ENCODE data around the gene MED12L.

MED12L gene

GRCh38 chr3:151091685-151092345 lies 6.4 kb downstream of the MED12L start:
- DNase-seq = peak; percentile 58

GRCh38 chr3:151093148-151093547 lies 7.7 kb downstream of the MED12L start:
- DNase-seq = no peak

DNA sequence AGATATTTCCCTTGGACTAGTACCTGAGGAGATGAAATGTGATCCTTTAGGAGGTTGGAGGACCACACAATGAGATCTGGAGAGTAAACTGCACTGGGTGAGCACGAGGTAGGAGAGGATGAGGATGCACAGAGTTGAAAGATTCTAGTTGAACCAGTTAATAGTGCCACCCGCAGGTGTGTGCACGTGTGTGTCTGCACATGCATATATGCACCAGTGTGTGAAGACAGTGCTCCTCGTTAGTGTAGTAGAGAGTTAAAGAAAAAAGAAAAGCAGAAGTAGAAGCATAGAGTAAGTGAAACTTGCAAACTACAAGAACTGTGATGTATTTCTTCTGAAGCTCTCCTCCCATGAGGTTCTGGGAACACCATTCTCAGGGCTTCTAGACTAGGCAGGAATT lies 8.4 kb downstream of the MED12L start:
- peak; percentile 14 for DNase-seq

GRCh38 chr3:151096716-151097115 lies 11.3 kb downstream of the MED12L start:
- DNase-seq = no peak

- no peak for DNase-seq
Measured at GRCh38 chr3:151100076-151100475, 14.6 kb downstream of the MED12L start.

DNA sequence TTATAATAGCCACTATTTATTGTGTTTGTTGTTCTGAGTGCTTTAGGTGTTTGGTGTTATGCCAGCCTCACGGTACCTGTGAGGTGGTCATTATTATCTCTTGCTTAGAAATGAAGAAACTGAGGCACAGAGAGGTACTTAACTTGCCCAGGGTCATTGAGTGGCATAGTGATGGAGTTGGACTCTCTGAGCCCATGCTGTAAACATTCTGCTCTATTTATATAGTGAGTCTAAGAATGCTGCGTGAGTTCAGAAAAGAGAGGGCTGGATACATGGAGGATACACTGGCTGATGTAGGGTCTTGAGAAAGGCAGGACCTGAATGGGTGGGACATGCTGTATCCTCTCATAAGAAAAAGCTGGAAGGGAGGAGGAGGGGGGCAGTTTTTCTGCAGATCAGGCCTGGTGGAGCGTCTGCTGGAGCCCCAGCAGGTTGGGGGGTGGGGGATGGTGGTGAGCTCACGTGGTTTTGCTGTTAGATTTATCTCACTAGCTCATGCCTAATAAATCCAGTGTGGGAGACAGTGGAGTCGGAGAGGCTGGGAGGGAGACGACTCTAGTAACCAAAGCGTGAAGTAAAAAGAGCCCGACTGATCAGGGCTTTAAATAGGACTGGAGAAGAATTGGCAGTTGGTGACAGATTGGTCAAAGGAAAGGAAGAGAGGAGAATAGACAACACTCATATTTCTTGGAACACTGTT lies 16.0 kb downstream of the MED12L start:
- DNase-seq = peak; percentile 25

DNA sequence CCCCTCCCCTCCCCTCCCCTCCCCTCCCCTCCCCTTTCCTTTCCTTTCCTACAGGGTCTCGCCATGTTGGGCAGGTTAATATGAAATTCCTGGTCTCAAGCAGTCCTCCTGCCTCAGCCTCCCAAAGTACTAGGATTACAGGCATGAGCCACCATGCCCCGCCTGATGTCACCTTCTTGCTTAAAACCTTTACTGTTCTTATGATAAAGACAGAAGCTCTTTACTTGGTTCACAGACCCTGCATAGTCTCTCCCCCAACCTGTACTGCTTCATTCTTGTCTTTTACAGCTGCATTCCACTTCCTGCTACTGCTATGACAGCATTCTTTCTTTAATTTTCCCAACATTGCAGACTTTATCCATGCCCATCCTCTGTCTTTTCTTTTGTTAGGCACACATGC lies 20.8 kb downstream of the MED12L start:
- no peak for DNase-seq

DNA sequence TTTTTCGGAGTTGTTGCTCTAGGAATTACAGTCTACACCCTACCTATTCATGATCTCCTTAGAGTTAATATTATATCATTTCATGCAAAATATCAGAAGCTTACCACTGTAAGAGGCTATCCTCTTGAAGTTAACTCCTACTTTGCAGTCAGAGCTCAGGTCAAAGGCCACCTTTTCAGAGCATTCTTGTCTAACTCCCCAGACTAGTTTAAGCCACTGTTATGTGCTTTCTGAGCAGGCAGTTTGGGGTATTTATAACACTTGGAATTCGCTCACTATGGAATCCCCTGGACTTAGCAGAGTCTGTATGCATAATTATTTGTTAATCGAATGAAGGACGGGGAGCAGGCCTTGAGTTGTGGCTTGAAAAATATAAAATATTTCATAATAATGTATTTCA lies 21.7 kb downstream of the MED12L start:
- no peak for DNase-seq

GRCh38 chr3:151107701-151108100 lies 22.2 kb downstream of the MED12L start:
- no peak for DNase-seq

DNA sequence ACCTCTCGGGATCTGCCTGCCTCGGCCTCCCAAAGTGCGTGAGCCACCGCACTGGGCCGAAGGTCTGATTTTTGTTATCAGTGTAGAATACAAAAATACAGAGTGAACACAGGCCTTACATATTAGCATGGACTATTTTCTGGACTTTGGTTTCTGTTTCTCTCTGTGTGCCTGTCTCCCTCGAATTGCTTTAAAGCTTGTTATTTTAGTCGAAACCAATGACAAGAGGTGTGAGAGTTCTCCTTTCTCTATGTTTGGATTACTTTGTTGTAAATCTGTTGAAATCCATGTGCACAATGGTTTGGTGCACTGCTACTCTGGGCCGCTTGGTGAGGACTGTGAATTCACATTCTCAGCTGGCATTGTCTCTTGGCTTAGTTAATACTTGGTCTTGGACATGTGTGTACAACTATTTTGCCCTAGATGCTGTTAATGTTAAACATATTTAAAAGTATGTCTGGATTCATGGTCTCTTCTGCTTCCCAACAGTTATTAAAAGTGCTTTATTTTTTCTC lies 23.9 kb downstream of the MED12L start:
- DNase-seq = no peak

GRCh38 chr3:151112731-151113130 lies 27.3 kb downstream of the MED12L start:
- no peak for DNase-seq

DNA sequence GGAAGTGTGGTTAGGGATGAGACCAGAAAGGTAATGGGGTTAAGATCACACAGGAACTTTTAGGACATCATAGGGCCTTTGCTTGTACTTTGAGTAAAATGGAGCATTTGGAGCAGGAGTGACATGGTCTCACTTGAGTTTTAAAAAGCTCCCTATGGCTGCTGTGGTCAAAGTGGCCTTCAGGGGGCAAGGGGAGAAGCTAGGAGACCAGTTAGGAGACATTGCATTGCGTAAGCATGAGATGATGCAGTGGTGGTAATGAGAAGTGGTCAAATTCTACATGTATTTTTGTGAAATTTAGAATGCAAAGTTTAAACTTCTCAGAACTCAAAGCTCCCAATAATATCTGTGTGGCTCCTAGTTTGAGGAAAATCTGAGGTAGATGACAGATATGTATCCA lies 27.9 kb downstream of the MED12L start:
- no peak for DNase-seq

DNA sequence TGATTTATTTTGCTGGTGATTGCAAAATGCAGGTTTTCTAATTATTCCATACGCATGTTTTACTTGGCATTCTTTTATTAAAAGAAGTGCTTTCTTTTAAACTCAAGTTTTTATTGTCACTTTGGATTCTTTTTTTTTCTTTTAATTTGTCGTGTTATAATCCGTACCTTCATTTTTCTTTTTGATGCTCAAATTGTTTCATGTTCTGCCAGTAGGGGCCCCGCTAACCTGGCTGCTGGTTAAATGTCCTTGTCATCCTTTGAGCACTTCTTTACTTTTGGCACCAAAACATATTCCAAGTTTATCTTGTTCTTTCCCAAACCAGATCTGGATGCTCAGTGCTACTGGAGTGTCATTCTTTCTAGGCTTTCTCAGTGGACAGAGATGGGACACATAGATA lies 31.6 kb downstream of the MED12L start:
- DNase-seq = no peak

DNA sequence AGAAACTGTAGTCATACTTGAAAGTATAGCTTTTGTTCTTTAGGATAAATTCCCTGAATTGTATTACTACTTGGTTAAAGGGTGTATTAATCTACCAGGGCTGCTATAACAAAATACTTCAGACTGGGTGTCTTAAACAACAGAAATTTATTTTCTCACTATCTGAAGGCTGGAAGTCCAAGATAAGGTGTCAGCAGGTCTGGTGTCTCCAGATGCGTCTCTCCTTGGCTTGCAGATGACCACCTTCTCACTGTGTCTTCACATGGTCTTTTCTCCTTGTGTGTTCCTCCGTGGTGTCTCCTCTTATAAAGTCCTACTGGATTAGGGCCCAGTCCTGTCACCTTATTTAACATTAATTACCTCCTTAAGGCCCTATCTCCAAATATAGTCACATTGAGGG lies 33.7 kb downstream of the MED12L start:
- no peak for DNase-seq

- DNase-seq = no peak
Measured at GRCh38 chr3:151120409-151120808, 34.9 kb downstream of the MED12L start.

DNA sequence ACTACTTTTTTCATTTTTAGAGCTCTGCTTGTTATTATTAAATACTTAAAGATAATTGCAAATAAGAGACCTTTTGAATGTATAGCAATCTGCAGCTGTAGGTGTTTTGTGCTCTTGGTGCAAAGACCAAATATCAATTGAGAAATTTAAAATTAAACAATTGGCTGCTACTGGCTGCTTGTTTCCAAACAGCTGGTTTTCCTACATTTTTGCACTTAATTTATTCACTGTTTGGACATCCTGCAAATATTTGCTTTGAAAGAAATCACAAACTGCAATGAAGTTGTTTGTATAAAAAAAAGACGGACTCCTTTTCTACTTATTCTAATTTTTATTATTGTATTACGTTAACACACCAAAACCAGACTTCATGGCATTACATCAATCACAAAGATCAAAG lies 35.6 kb downstream of the MED12L start:
- no peak for DNase-seq

DNA sequence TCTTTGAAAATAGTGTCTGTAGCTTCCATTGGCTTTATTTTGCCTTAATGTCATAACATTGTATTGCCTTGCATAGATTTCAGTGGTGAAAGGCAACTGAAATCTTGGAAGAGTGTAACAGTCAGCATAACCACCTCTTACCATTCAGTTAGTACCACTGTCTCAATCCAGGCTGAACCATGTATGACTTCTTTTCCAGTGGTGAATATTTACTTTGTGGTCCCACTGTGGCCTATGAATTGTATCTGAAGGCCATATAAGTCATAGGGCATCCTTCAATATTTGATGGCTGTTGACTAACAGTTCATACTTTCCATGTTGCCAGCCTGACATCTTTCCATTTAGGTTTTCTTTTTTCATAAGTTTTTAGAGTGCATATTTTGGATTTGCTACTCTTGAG lies 38.4 kb downstream of the MED12L start:
- no peak for DNase-seq

GRCh38 chr3:151124476-151124875 lies 39.0 kb downstream of the MED12L start:
- no peak for DNase-seq

DNA sequence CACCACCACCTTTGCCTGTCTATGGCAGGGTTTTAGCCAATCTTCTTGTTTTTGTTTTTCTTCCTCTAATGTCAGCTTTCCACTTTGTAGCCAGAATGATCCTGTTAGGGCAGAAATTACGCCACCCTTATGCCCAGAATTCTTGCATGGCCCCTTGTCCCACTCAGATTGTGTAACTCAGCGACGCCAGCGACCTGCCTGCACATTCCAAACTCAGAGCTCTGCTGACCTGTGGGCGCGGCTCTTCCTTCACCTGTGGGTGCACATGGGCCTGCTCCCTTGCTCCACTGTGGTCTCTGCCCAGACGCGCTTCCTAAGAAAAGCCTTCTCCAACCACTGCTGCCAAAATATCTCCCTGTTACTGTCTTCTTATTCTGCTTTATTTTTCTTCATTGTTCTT lies 45.0 kb downstream of the MED12L start:
- DNase-seq = no peak

GRCh38 chr3:151133175-151133574 lies 47.7 kb downstream of the MED12L start:
- no peak for DNase-seq

DNA sequence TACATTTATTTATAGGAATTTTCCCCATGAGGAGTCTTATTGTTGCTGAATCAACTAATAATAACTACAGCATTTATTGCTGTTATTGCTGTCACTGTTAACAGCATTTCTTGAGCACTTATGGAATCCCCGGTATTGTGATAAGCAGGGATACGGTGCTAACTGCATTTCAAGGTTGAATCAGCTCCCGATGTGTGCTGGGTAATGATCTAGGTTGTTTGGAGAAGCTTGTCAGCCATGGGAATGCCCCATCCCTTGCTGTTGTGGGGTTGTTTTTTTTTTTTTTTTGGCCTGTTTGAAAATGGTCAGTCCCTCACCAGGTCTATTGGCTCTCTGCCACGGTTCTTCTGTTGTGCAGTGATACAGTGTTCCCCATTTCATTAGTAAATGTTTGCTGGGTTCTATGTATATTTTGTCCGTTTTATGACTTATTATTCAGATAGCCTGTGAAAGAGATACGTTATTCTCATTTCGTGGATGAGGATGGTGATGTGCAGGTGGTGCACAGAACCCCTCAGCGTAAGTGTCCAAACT lies 48.5 kb downstream of the MED12L start:
- no peak for DNase-seq

GRCh38 chr3:151135541-151136337 lies 50.3 kb downstream of the MED12L start:
- peak; percentile 72 for DNase-seq

- no peak for DNase-seq
Measured at GRCh38 chr3:151142929-151143328, 57.5 kb downstream of the MED12L start.

DNA sequence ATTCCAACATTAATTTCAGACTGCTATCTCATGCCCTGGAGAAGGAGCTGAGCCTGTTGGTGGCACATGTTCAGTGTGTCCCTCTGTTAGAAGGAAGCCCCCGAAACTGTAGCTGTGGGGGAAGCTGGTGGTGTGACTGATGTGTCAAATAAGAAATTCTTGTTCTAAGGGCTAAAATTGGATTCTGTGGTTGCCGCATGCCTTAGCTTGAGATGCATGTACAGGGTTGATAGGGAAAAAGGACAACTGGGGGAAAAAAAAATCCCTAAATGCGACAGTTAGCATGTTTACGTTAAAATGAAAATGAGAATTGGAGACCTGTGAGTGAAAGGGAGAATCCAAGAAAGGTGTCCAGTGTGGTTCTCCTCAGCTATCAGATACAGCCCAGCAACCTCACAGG lies 58.6 kb downstream of the MED12L start:
- no peak for DNase-seq
